Gastroesophageal sphincter (tissue), 4 donors: Measurements from ENCODE around the gene CTCFL. TPM values are rescaled to one million over a fixed set of nuclear protein-coding genes. Genes with fewer than 3 reads are reported as not detected.

Experiments used
- ATAC-seq: fragments of 150-250 bp; one replicate; pipeline ENCODE4 v1.9.1; 2016; ENCODE audit warnings: mild to moderate bottlenecking, moderate library complexity
- H3K27ac ChIP-seq, 4 donors: fragments of 200-600 bp; sonication (generic) in 3 of 4; 1 replicate in 3 of 4; 2 replicates in 1 of 4; pipeline ENCODE4 v1.5.1; 2016 to 2019
- H3K27me3 ChIP-seq: fragments of 200-600 bp; sonication (generic); one replicate; pipeline ENCODE4 v1.5.1; 2019
- H3K36me3 ChIP-seq, 2 donors: fragments of 200-600 bp; sonication (generic); one replicate each; pipeline ENCODE4 v1.5.1; 2019; ENCODE audit warnings: control low read depth in 1 of 2
- H3K4me1 ChIP-seq, 3 donors: fragments of 200-600 bp; sonication (generic); 1 replicate in 2 of 3; 2 replicates in 1 of 3; pipeline ENCODE4 v1.5.1; 2016 to 2019; ENCODE audit warnings: control low read depth in 2 of 3
- H3K4me3 ChIP-seq, 2 donors: fragments of 200-600 bp; sonication (generic); one replicate each; pipeline ENCODE4 v1.5.1; 2019; ENCODE audit warnings: mild to moderate bottlenecking in 1 of 2, moderate library complexity in 1 of 2
- H3K9me3 ChIP-seq, 3 donors: fragments of 200-600 bp; sonication (generic); one replicate each; pipeline ENCODE4 v1.5.1; 2017 to 2019; ENCODE audit warnings: control low read depth in 2 of 3
- CTCF ChIP-seq, 4 experiments: fragments of 200-600 bp in 2 of 4; fragments of 450-650 bp in 2 of 4; sonication (generic) in 1 of 4; IDR thresholded peaks; one replicate each; pipeline ENCODE4 v1.5.1; 2017 to 2019; ENCODE audit warnings: antibody characterized with exemption in 4 of 4, mild to moderate bottlenecking in 2 of 4, moderate library complexity in 2 of 4
- EP300 ChIP-seq: sonication (generic); formaldehyde crosslinking; IDR thresholded peaks from one replicate; pipeline ENCODE4 v1.6.1; 2017; ENCODE audit warnings: antibody characterized with exemption, mild to moderate bottlenecking
- POLR2A ChIP-seq, 2 donors: fragments of 450-650 bp; IDR thresholded peaks; one replicate each; pipeline ENCODE4 v1.6.1; 2017; ENCODE audit warnings: antibody characterized with exemption in 2 of 2, mild to moderate bottlenecking in 2 of 2, moderate library complexity in 1 of 2
- POLR2AphosphoS5 ChIP-seq: sonication (generic); formaldehyde crosslinking; IDR thresholded peaks from one replicate; pipeline ENCODE4 v1.6.1; 2017; ENCODE audit warnings: antibody characterized with exemption
- WGBS, 2 donors: methylation state at CpG; one replicate each; pipeline ENCODE4 v1.1.5; 2018; ENCODE audit warnings: low coverage in 1 of 2; 5-methylcytosine and 5-hydroxymethylcytosine counted together
- total RNA-seq, 4 donors: library from RNA; depleted of rRNA; stranded (reverse); fragments of >200 nt; gene quantifications; one replicate each; pipeline ENCODE4 v1.1.0, GENCODE V29; 2016

Gene CTCFL
- total RNA-seq, 4 donors from 2014 or later = not detected

DNA sequence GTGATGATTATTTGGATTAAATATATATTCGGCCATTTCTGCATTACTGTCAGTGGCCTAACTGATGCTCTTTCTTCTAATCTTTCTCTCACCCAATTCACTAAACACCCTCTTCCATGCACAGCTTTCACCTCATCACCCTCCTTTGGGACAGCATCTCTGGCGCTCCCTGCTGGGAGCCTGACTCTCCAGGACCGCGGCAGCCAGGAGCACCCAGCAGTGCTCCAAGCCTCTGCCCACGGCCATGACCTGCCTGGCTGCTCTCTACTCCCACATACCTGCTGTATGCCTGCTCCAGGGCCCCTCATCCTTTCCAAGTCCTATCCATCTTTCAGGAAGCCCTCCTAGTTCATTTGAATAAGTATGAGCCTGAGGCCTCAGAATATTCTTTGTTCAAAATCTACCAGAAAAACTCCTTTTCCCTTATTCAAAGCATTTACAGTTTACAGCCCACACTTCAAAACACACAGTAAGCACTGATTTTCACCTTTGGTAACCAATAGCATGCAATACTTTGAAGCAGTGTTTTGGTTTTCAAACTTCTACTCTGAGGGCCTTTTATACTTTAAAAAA is 15.2 kb downstream of the CTCFL start:
- no peak for TF ChIP-seq POLR2A (IDR thresholded peaks at IDR 0.05)
- no peak for TF ChIP-seq EP300
- no peak for TF ChIP-seq POLR2AphosphoS5
- peak in 2 of 4 experiments; percentile 18 to 53 for TF ChIP-seq CTCF (IDR thresholded peaks at IDR 0.05)
- no peaks in the 10 kb centered on the region for H3K36me3 ChIP-seq

DNA sequence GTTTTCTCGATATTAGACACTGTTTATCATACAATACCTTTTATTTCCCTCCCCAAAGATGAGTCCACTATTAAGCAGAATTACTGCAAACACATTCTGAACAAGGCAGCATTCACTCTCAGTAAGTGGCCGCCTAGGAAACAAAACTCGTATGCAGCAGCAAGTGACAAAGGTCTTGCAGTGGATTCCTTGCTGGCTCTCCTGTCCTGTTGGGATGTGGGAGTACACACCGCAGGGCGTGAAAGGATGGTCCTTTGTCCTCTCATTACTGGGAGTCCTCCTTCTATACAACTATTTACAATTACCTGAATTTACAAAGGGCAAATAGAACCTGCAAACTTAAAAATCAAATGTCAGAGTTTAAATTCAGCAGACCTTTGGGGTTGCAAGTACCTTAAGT is 16.1 kb downstream of the CTCFL start:
- H3K4me3 ChIP-seq = no peak overlapping the region
- H3K27ac ChIP-seq = no peak overlapping the region
- TF ChIP-seq POLR2A (IDR thresholded peaks at IDR 0.05) (no peak), POLR2AphosphoS5 (no peak), EP300 (no peak), CTCF (IDR thresholded peaks at IDR 0.05) (no peak)
- peaks cover 0 to 2% (median 0%) of the 10 kb centered on the region in 3 donors for H3K4me1 ChIP-seq
- no peaks in the 10 kb centered on the region for H3K36me3 ChIP-seq
- no peaks in the 10 kb centered on the region for H3K27me3 ChIP-seq
- ATAC-seq = no peak
- H3K9me3 ChIP-seq = no peaks in the 10 kb centered on the region
- WGBS, 2 donors = 61 to 77% methylated on average over 3 to 5 of the region's 5 CpGs

More for the DNA sequence above, 15.2 kb downstream of the CTCFL start:
- H3K4me3 ChIP-seq = no peak overlapping the region
- H3K27me3 ChIP-seq = no peaks in the 10 kb centered on the region
- no peaks in the 10 kb centered on the region for H3K9me3 ChIP-seq
- ATAC-seq = no peak
- WGBS, 2 donors = 34% methylated on average over 5 of the region's 5 CpGs; no CpG with 5 or more reads in 1 of the 2 donors
- H3K27ac ChIP-seq = no peak overlapping the region
- peaks cover 0 to 11% (median 0%) of the 10 kb centered on the region in 3 donors for H3K4me1 ChIP-seq

GRCh38 chr20:57508381-57508780 is 16.6 kb downstream of the CTCFL start:
- Histone ChIP-seq H3K9me3 (no peaks in the 10 kb centered on the region), H3K27ac (no peak overlapping the region), H3K4me1 (no peaks in the 10 kb centered on the region), H3K27me3 (no peaks in the 10 kb centered on the region), H3K36me3 (no peaks in the 10 kb centered on the region), H3K4me3 (no peak overlapping the region)
- TF ChIP-seq CTCF (IDR thresholded peaks at IDR 0.05) (no peak), EP300 (no peak), POLR2AphosphoS5 (no peak), POLR2A (IDR thresholded peaks at IDR 0.05) (no peak)
- no peak for ATAC-seq
- WGBS, 2 donors = 59 to 63% methylated on average over 6 to 8 of the region's 8 CpGs

DNA sequence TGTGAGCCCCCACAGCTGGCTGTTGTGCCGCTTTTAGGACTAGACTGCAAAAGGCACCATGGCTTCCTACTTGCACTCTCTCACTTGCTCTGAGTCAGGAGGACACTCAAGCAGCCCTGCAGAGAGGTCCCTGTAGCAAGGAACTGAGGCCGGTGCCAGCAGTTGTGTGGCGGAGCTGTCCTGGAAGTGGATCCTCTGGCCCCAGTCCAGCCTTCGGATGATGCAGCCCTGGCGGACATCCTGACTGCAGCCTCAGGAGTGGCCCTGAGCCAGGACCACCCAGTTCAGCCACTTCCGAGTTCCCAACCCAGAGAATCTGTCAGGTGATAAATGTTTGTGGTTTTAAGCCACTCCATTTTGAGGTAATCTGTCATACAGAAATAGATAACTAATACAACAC is 17.5 kb downstream of the CTCFL start:
- H3K4me1 ChIP-seq = no peaks in the 10 kb centered on the region
- no peak overlapping the region for H3K27ac ChIP-seq
- H3K27me3 ChIP-seq = no peaks in the 10 kb centered on the region
- H3K9me3 ChIP-seq = no peaks in the 10 kb centered on the region
- ATAC-seq = no peak
- TF ChIP-seq POLR2A (IDR thresholded peaks at IDR 0.05) (no peak), CTCF (IDR thresholded peaks at IDR 0.05) (no peak), EP300 (no peak), POLR2AphosphoS5 (no peak)
- 0 to 50% methylated on average over 1 of the region's 6 CpGs for WGBS, 2 donors
- H3K4me3 ChIP-seq = no peak overlapping the region
- no peaks in the 10 kb centered on the region for H3K36me3 ChIP-seq

DNA sequence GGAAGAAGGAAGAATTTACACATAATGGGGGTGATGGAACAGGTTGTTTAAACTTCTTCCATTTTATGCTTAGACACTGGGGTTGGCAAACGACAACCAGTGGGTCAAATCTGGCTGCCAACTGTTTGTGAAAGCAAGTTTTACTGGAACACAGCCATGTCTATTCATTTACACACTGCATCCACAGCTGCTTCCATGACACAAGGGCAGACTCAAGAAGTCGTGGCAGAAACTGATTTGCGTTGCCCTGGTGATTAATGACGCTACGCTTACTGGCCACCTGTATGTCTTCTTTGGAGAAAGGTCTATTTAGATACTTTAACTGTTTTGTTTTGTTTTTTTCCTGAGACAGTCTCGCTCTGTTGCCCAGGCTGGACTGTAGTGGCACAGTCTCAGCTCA is 19.0 kb downstream of the CTCFL start:
- Histone ChIP-seq H3K4me3 (no peak overlapping the region), H3K9me3 (no peaks in the 10 kb centered on the region), H3K27me3 (no peaks in the 10 kb centered on the region), H3K27ac (no peak overlapping the region), H3K36me3 (no peaks in the 10 kb centered on the region), H3K4me1 (no peaks in the 10 kb centered on the region)
- WGBS, 2 donors = 59 to 61% methylated on average over 6 of the region's 6 CpGs
- TF ChIP-seq CTCF (IDR thresholded peaks at IDR 0.05) = no peak
- no peak for TF ChIP-seq POLR2A (IDR thresholded peaks at IDR 0.05)
- ATAC-seq = no peak
